ENCODE data around the gene ACBD5.

GRCh38 chr10:27244976-27245375, 4.4 kb upstream of the ACBD5 start:
- no peak for TF ChIP-seq EGR1 (IDR thresholded peaks at IDR 0.05; ENCODE audit: low read depth in 2 of 2)
- TF ChIP-seq GABPA (IDR thresholded peaks at IDR 0.05 in 1 of 2, conservative IDR thresholded peaks at IDR 0.05 in 1 of 2) = no peak
- no peak for TF ChIP-seq CTCF (IDR thresholded peaks at IDR 0.05; ENCODE audit: low read depth, low read length, missing input control)
- TF ChIP-seq ZBTB33 (IDR thresholded peaks at IDR 0.05) = no peak
- TF ChIP-seq ATF3 (IDR thresholded peaks at IDR 0.05) = no peak

Measured in liver (tissue), 3 donors.